DOHH2 (cell line): ENCODE results near the gene ACTR1A.

Experiments
- EZH2phosphoT487 ChIP-seq: fragments of 200-600 bp; sonication (generic); IDR thresholded peaks from 2 replicates; pipeline ENCODE4 v1.6.1; 2017; ENCODE audit warnings: borderline replicate concordance, mild to moderate bottlenecking, antibody characterized with exemption, low read length, moderate library complexity, mixed read lengths
- TF ChIP-seq, protein P1 (sequence below): fragments of 200-600 bp; sonication (generic); IDR thresholded peaks from one replicate; pipeline ENCODE4 v1.5.1; 2014; ENCODE audit warnings: antibody characterized with exemption, mild to moderate bottlenecking, low read depth, low read length; ENCODE audit not compliant: poor library complexity, severe bottlenecking

DNA sequence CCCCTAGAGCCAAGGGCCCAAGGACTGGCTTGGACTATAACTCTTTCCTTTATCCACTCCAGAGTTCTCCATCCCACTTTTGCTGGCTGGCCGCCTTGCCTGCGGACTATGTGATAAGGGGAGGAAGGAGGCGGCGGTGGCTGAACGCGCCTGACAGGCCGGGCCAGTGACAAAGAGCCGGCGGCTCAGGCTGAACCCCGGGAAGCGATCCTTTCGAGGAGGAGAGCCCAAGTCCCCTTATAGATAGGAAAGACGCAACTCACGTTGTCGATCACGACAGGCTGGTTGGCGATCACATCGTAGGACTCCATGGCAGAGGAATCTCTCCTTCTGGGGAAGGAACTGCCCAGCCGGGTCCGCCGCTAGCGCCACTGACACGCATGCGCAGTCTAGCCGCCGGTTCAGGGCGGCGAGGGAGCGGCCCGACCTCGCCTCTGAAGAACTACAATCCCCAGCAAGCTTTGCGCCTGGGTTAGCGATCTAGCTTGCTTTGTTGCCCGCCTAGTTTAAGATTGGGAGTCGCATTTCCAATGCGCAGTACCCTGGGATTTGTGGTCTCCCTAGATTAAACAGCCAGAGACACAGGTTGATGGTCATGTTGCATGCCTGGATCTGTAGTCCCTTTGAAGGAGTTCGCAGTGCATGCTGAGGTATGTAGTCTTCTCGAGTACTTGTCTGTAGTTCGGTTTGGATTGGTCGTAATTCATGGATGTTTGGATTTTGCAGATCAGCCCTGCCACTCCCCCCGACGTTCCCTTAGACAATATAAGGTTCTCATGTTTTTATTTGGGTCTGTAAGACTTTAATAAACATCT is at the start of gene ACTR1A:
- TF ChIP-seq, protein P1, sequence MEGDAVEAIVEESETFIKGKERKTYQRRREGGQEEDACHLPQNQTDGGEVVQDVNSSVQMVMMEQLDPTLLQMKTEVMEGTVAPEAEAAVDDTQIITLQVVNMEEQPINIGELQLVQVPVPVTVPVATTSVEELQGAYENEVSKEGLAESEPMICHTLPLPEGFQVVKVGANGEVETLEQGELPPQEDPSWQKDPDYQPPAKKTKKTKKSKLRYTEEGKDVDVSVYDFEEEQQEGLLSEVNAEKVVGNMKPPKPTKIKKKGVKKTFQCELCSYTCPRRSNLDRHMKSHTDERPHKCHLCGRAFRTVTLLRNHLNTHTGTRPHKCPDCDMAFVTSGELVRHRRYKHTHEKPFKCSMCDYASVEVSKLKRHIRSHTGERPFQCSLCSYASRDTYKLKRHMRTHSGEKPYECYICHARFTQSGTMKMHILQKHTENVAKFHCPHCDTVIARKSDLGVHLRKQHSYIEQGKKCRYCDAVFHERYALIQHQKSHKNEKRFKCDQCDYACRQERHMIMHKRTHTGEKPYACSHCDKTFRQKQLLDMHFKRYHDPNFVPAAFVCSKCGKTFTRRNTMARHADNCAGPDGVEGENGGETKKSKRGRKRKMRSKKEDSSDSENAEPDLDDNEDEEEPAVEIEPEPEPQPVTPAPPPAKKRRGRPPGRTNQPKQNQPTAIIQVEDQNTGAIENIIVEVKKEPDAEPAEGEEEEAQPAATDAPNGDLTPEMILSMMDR, result no peak
- no peak for TF ChIP-seq EZH2phosphoT487
